Measurements from ENCODE around the gene FGF14. TPM values are rescaled to one million over a fixed set of nuclear protein-coding genes. Genes with fewer than 3 reads are reported as not detected.

FGF14 gene
- total and polyA plus RNA-seq, 2 of the 4 experiments (the other 2 are of a cell fraction) = under 0.01 TPM; not detected in 1

- ChIA-PET POLR2A (ENCODE audit: unreplicated experiment) (no interaction called here), CTCF (no interaction called here)
- TF ChIP-seq BHLHE40 (IDR thresholded peaks at IDR 0.05; ENCODE audit: low read depth, low read length) (no peak), ELK1 (IDR thresholded peaks at IDR 0.05; ENCODE audit: borderline replicate concordance, low read depth, low read length) (no peak), MAZ (IDR thresholded peaks at IDR 0.05; ENCODE audit: borderline replicate concordance, low read depth, low read length) (no peak), SMC3 (IDR thresholded peaks at IDR 0.05; ENCODE audit: low read depth, low read length) (no peak), MAFK (IDR thresholded peaks at IDR 0.05; ENCODE audit: low read depth, low read length) (no peak), CHD1 (IDR thresholded peaks at IDR 0.05; ENCODE audit: low read depth, low read length) (no peak), RAD21 (IDR thresholded peaks at IDR 0.05; ENCODE audit: low read length) (no peak), RFX5 (IDR thresholded peaks at IDR 0.05; ENCODE audit: low read depth, low read length) (no peak), FOS (IDR thresholded peaks at IDR 0.05; ENCODE audit: low read depth, low read length) (no peak), POLR2A (IDR thresholded peaks at IDR 0.05; ENCODE audit: low read depth, low read length) (no peak), RCOR1 (IDR thresholded peaks at IDR 0.05; ENCODE audit: insufficient replicate concordance, low read length) (no peak), NFE2L2 (IDR thresholded peaks at IDR 0.05; ENCODE audit: low read depth, low read length) (no peak), CTCF (conservative IDR thresholded peaks at IDR 0.05; ENCODE audit: low read depth, low read length) (no peak), USF2 (IDR thresholded peaks at IDR 0.05; ENCODE audit: low read depth, low read length) (no peak)
- Histone ChIP-seq H3K14ac (replicated peaks; ENCODE audit: low read depth, low read length) (no peak overlapping the region), H2AK9ac (replicated peaks; ENCODE audit: low read depth, low read length, poor library complexity) (no peak overlapping the region), H3K9ac (ENCODE audit: low read depth, low read length) (no peak overlapping the region), H3K4me1 (ENCODE audit: control insufficient read depth, insufficient read depth, low read length) (no peaks in the 10 kb centered on the region), H3K23ac (ENCODE audit: low read depth, low read length) (no peak overlapping the region), H2AK5ac (ENCODE audit: low read depth, low read length) (no peak overlapping the region), H2AFZ (replicated peaks; ENCODE audit: low read length, poor library complexity) (no peak overlapping the region), H3K56ac (ENCODE audit: extremely low read depth, insufficient read depth, low read length) (no peak overlapping the region), H3K4ac (ENCODE audit: low read depth, low read length) (no peak overlapping the region), H3K79me1 (ENCODE audit: low read depth in 1 of 2, low read length in 2 of 2) (no peaks in the 10 kb centered on the region), H3K9me1 (ENCODE audit: insufficient read depth, low read length) (no peaks in the 10 kb centered on the region), H3K27me3 (ENCODE audit: control insufficient read depth, insufficient read depth, low read length) (no peaks in the 10 kb centered on the region), H3K4me2 (ENCODE audit: low read depth, low read length) (no peak overlapping the region), H2BK20ac (ENCODE audit: low read depth, low read length) (no peak overlapping the region), H4K5ac (ENCODE audit: low read depth, low read length) (no peak overlapping the region), H2BK15ac (ENCODE audit: low read depth, low read length) (no peak overlapping the region), H4K8ac (ENCODE audit: low read depth in 2 of 2, low read length in 2 of 2) (no peak overlapping the region), H3K18ac (ENCODE audit: low read depth, low read length) (no peak overlapping the region), H4K91ac (ENCODE audit: insufficient read depth, low read depth, low read length) (no peak overlapping the region), H2BK5ac (ENCODE audit: low read depth, low read length, poor library complexity, severe bottlenecking) (no peak overlapping the region), H4K20me1 (ENCODE audit: insufficient read depth, low read length) (no peaks in the 10 kb centered on the region), H3K9me3 (ENCODE audit: control insufficient read depth, insufficient read depth, low read length) (no peaks in the 10 kb centered on the region), H3K36me3 (ENCODE audit: control insufficient read depth, insufficient read depth, low read length) (no peaks in the 10 kb centered on the region), H3K4me3 (ENCODE audit: insufficient read depth, low read depth, low read length) (no peak overlapping the region), H3K27ac (ENCODE audit: insufficient read depth, low read length) (no peak overlapping the region), H2BK120ac (ENCODE audit: low read depth, low read length) (no peak overlapping the region)
- dilution Hi-C loops (cut with HindIII; ENCODE audit: low sequenced_read_pairs, unreplicated experiment) = no loop called here
- intact Hi-C loops (cut with micrococcal nuclease) = no loop called here
- ATAC-seq (ENCODE audit: low read depth) = no peak
- BruUV-seq (replicated peaks) = no TSS peak
- in situ Hi-C loops (cut with MboI; ENCODE audit: low sequenced_read_pairs) = no loop called here
- no peak for DNase-seq
- 56% methylated on average over 2 of the region's 5 CpGs; no CpG with 5 or more reads in 1 of the 2 experiments for WGBS, 2 experiments (ENCODE audit: extremely low coverage in 2 of 2, insufficient read length in 1 of 2)
Observed at GRCh38 chr13:102346769-102347168, 55.1 kb downstream of the FGF14 start.

Data from IMR-90 (cell line).